Measurements from ENCODE around the gene MAP1B. TPM values are rescaled to one million over a fixed set of nuclear protein-coding genes. Genes with fewer than 3 reads are reported as not detected.

Gene MAP1B
- polyA plus RNA-seq, 2 of the 4 experiments (the other 2 are of a cell fraction), result 40.2 to 73.0 TPM

DNA sequence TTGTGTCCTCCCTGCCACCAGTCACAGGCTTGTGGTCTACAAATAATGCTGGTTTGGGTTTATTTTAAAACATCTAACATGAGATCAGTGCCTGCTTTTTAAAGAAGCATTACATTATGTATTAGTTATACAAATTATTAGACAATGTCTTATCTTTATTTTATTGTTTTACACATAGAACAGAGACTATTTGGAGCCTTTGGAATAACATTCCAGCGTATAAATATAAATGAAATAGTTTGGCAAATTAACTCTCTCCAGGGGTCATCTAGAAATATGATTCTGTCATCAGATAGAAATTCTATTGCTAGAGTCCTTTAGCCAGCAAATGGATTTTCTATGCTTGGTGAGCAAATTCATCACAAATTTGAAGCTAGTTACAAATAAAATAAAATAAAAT is 22.4 kb downstream of the MAP1B start:
- Histone ChIP-seq H3K4me2 (no peak overlapping the region), H3K27ac (no peak overlapping the region), H3K4me1 (peaks cover 78% of the 10 kb centered on the region), H3K4me3 (no peak overlapping the region), H3K9me3 (no peaks in the 10 kb centered on the region)
- ChIA-PET CTCF (interaction anchor here (1.2 kb wide), 1 partner anchor 26 kb away, joined by 3 read pairs; no protein-coding TSS in a partner anchor), POLR2A (no interaction called here)
- ATAC-seq, result no peak
- no peak for FAIRE-seq
- no peak for DNase-seq (ENCODE audit: low read depth in 1 of 2, low spot score in 1 of 2)
- TF ChIP-seq PBX3 (IDR thresholded peaks at IDR 0.05) (no peak), TFCP2L1 (CRISPR knock-in tag; IDR thresholded peaks at IDR 0.05) (no peak), EHMT2 (IDR thresholded peaks at IDR 0.05; ENCODE audit: low read depth) (no peak), FOSL2 (IDR thresholded peaks at IDR 0.05) (no peak), FOSL2 (CRISPR knock-in tag; IDR thresholded peaks at IDR 0.05) (no peak), NR3C1 (IDR thresholded peaks at IDR 0.05) (no peak), ATOH8 (CRISPR knock-in tag; IDR thresholded peaks at IDR 0.05; ENCODE audit: low read depth) (no peak), ZSCAN20 (CRISPR knock-in tag; IDR thresholded peaks at IDR 0.05) (no peak), NFE2L2 (conservative IDR thresholded peaks at IDR 0.05; ENCODE audit: low read length) (no peak), KDM5A (IDR thresholded peaks at IDR 0.05) (no peak), MAX (IDR thresholded peaks at IDR 0.05) (no peak), MAZ (IDR thresholded peaks at IDR 0.05; ENCODE audit: borderline replicate concordance, low read depth, low read length) (no peak)
- 85% methylated on average over 1 of the region's 1 CpG for WGBS (ENCODE audit: missing lambda C conversion rate)

DNA sequence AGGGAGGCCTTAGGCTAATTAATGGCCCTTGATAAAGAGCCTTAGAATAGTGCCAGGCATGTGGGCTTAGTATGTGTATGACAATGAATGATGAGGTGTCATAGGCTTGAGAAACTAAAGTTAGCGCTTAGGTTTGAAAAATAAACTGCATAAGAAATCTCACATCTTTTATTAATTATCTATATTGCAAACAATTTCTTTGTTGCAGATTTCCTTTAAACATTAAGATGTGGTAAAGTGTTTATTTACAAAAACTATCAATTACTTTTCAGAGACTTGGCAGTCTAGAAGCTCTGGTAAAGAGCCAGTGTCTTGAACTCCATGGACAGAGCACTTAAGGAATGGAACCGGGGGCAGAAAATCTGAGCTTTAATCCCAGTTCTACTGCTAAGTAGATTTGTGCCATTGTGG is 23.1 kb downstream of the MAP1B start:
- H3K4me3 ChIP-seq, result no peak overlapping the region
- ATAC-seq (no peak), FAIRE-seq (no peak), DNase-seq (ENCODE audit: low read depth in 1 of 2, low spot score in 1 of 2) (no peak)
- no peaks in the 10 kb centered on the region for H3K9me3 ChIP-seq
- POLR2A ChIA-PET, result no interaction called here
- peaks cover 77% of the 10 kb centered on the region for H3K4me1 ChIP-seq
- 96% methylated on average over 2 of the region's 2 CpGs for WGBS (ENCODE audit: missing lambda C conversion rate)
- H3K27ac ChIP-seq, result no peak overlapping the region
- CTCF ChIA-PET, result interaction anchor here (0.5 to 0.9 kb wide), 2 partner anchors 14 to 594 kb away, joined by 3 read pairs; no protein-coding TSS in a partner anchor
- no peak overlapping the region for H3K4me2 ChIP-seq
- no peak for TF ChIP-seq FOXS1 (CRISPR knock-in tag; IDR thresholded peaks at IDR 0.05)
- TF ChIP-seq SREBF2 (IDR thresholded peaks at IDR 0.05), result no peak
- TF ChIP-seq HES2 (IDR thresholded peaks at IDR 0.05), result no peak
- TF ChIP-seq JUNB (IDR thresholded peaks at IDR 0.05), result no peak
- TF ChIP-seq EHMT2 (IDR thresholded peaks at IDR 0.05; ENCODE audit: low read depth), result no peak
- TF ChIP-seq TP53 (CRISPR knock-in tag; IDR thresholded peaks at IDR 0.05), result no peak
- no peak for TF ChIP-seq ATOH8 (CRISPR knock-in tag; IDR thresholded peaks at IDR 0.05; ENCODE audit: low read depth)
- TF ChIP-seq JUN (IDR thresholded peaks at IDR 0.05), result no peak
- no peak for TF ChIP-seq HOXB13 (CRISPR knock-in tag; IDR thresholded peaks at IDR 0.05; ENCODE audit: low read depth)
- no peak for TF ChIP-seq EP300 (IDR thresholded peaks at IDR 0.05)
- no peak for TF ChIP-seq POLR2A (IDR thresholded peaks at IDR 0.05; ENCODE audit: low read length)
- no peak for TF ChIP-seq RCOR1 (IDR thresholded peaks at IDR 0.05; ENCODE audit: low read depth, low read length)
- no peak for TF ChIP-seq FOSB (CRISPR knock-in tag; IDR thresholded peaks at IDR 0.05)
- TF ChIP-seq POLR2AphosphoS2 (conservative IDR thresholded peaks at IDR 0.05; ENCODE audit: low read length), result no peak
- no peak for TF ChIP-seq CBX8 (IDR thresholded peaks at IDR 0.05)
- TF ChIP-seq, protein P1, sequence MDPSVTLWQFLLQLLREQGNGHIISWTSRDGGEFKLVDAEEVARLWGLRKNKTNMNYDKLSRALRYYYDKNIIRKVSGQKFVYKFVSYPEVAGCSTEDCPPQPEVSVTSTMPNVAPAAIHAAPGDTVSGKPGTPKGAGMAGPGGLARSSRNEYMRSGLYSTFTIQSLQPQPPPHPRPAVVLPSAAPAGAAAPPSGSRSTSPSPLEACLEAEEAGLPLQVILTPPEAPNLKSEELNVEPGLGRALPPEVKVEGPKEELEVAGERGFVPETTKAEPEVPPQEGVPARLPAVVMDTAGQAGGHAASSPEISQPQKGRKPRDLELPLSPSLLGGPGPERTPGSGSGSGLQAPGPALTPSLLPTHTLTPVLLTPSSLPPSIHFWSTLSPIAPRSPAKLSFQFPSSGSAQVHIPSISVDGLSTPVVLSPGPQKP (IDR thresholded peaks at IDR 0.05; ENCODE audit: low read depth, low read length), result no peak
- TF ChIP-seq HEYL (CRISPR knock-in tag; IDR thresholded peaks at IDR 0.05), result no peak
- no peak for TF ChIP-seq RNF2 (IDR thresholded peaks at IDR 0.05; ENCODE audit: borderline replicate concordance, low read depth)
- TF ChIP-seq RFX5 (IDR thresholded peaks at IDR 0.05), result no peak
